HEK293T (cell line): ENCODE data around the gene HLCS.
A peak's percentile ranks its signal among the peaks of the same experiment; 100 is the strongest.

Experiments used
- CTCF ChIA-PET: fragments of 350-600 bp; formaldehyde crosslinking; extraction: SDS; loops from one replicate; lab custom pipeline; 2021; ENCODE audit warnings: antibody characterized with exemption, inconsistent platforms; lab: Yijun Ruan, JAX
- POLR2A ChIA-PET: fragments of 350-600 bp; formaldehyde crosslinking; extraction: SDS; loops from one replicate; lab custom pipeline; 2020; ENCODE audit warnings: antibody characterized with exemption, inconsistent platforms; lab: Yijun Ruan, JAX
- DNase-seq: peaks from one replicate; pipeline ENCODE4 v3.0.0; 2012; ENCODE audit warnings: mixed read lengths; ENCODE audit errors: extremely low spot score
- ARNT ChIP-seq: fragments of 450-650 bp; IDR thresholded peaks from 2 replicates; pipeline ENCODE4 v1.6.1; 2017; ENCODE audit warnings: mild to moderate bottlenecking
- BHLHE40 ChIP-seq: fragments of 450-650 bp; IDR thresholded peaks from 2 replicates; pipeline ENCODE4 v1.6.1; 2016; ENCODE audit warnings: mild to moderate bottlenecking, moderate library complexity, borderline replicate concordance
- CTBP1 ChIP-seq: fragments of 450-650 bp; IDR thresholded peaks from 2 replicates; pipeline ENCODE4 v1.6.1; 2016; ENCODE audit warnings: borderline replicate concordance
- ELF4 ChIP-seq: fragments of 450-650 bp; IDR thresholded peaks from 2 replicates; pipeline ENCODE4 v1.6.1; 2017; ENCODE audit warnings: antibody characterized with exemption
- FOXA1 ChIP-seq: fragments of 450-650 bp; IDR thresholded peaks from 2 replicates; pipeline ENCODE4 v1.6.1; 2016; ENCODE audit warnings: mild to moderate bottlenecking
- FOXK2 ChIP-seq: fragments of 450-650 bp; IDR thresholded peaks from 2 replicates; pipeline ENCODE4 v1.6.1; 2016; ENCODE audit warnings: mild to moderate bottlenecking
- FOXM1 ChIP-seq: fragments of 450-650 bp; IDR thresholded peaks from 2 replicates; pipeline ENCODE4 v1.6.1; 2017; ENCODE audit warnings: mild to moderate bottlenecking, borderline replicate concordance
- HDGF ChIP-seq: fragments of 450-650 bp; IDR thresholded peaks from 2 replicates; pipeline ENCODE4 v1.6.1; 2017; ENCODE audit warnings: antibody characterized with exemption, borderline replicate concordance
- L3MBTL2 ChIP-seq: fragments of 450-650 bp; conservative IDR thresholded peaks from 2 replicates; pipeline ENCODE4 v1.6.1; 2016; ENCODE audit warnings: mild to moderate bottlenecking
- LEF1 ChIP-seq: fragments of 450-650 bp; IDR thresholded peaks from 2 replicates; pipeline ENCODE4 v1.6.1; 2017; ENCODE audit warnings: mild to moderate bottlenecking, borderline replicate concordance
- NFRKB ChIP-seq: fragments of 450-650 bp; IDR thresholded peaks from 2 replicates; pipeline ENCODE4 v1.6.1; 2016; ENCODE audit warnings: mild to moderate bottlenecking, moderate library complexity
- PKNOX1 ChIP-seq: fragments of 450-650 bp; IDR thresholded peaks from 2 replicates; pipeline ENCODE4 v1.6.1; 2016
- SP1 ChIP-seq: fragments of 450-650 bp; IDR thresholded peaks from 2 replicates; pipeline ENCODE4 v1.6.1; 2017
- SUZ12 ChIP-seq: fragments of 450-650 bp; IDR thresholded peaks from 2 replicates; pipeline ENCODE4 v1.6.1; 2016; ENCODE audit warnings: mild to moderate bottlenecking
- TARDBP ChIP-seq: fragments of 450-650 bp; IDR thresholded peaks from 2 replicates; pipeline ENCODE4 v1.6.1; 2016
- ZNF384 ChIP-seq: fragments of 450-650 bp; IDR thresholded peaks from 2 replicates; pipeline ENCODE4 v1.6.1; 2016

HLCS gene

GRCh38 chr21:36860736-36861594, 105.5 kb downstream of the HLCS start:
- TF ChIP-seq L3MBTL2 (no peak), ZNF384 (no peak), NFRKB (no peak), TARDBP (no peak), PKNOX1 (no peak), FOXK2 (no peak), SUZ12 (no peak), HDGF (no peak), CTBP1 (no peak), ELF4 (no peak), BHLHE40 (no peak), LEF1 (no peak), ARNT (no peak), FOXA1 (no peak), SP1 (no peak), FOXM1 (no peak)
- no peak for DNase-seq
- POLR2A ChIA-PET: no interaction called here
- CTCF ChIA-PET: no interaction called here

GRCh38 chr21:36859744-36860501, 106.5 kb downstream of the HLCS start:
- CTCF ChIA-PET: interaction anchor here (0.7 kb wide), 1 partner anchor 68 kb away, joined by 3 read pairs; no protein-coding TSS in a partner anchor
- POLR2A ChIA-PET: no interaction called here
- DNase-seq: peak; percentile 86
- no peak for TF ChIP-seq ARNT
- TF ChIP-seq L3MBTL2: no peak
- no peak for TF ChIP-seq BHLHE40
- TF ChIP-seq LEF1: no peak
- TF ChIP-seq HDGF: no peak
- no peak for TF ChIP-seq SP1
- TF ChIP-seq TARDBP: no peak
- no peak for TF ChIP-seq CTBP1
- no peak for TF ChIP-seq FOXM1
- TF ChIP-seq SUZ12: no peak

GRCh38 chr21:36858320-36858957, 108.0 kb downstream of the HLCS start:
- DNase-seq: no peak
- no peak for TF ChIP-seq CTBP1
- TF ChIP-seq NFRKB: no peak
- no peak for TF ChIP-seq FOXM1
- no peak for TF ChIP-seq LEF1
- POLR2A ChIA-PET: no interaction called here
- CTCF ChIA-PET: no interaction called here

- TF ChIP-seq NFRKB (no peak), HDGF (no peak), BHLHE40 (no peak), PKNOX1 (no peak), TARDBP (no peak), ARNT (no peak), SP1 (no peak), FOXA1 (no peak), ZNF384 (no peak), ELF4 (no peak), L3MBTL2 (no peak), FOXK2 (no peak), SUZ12 (no peak), LEF1 (no peak), FOXM1 (no peak)
- POLR2A ChIA-PET: no interaction called here
- CTCF ChIA-PET: interaction anchor here (3.2 kb wide), 1 partner anchor 226 kb away, joined by 21 read pairs; no protein-coding TSS in a partner anchor
- DNase-seq: no peak
These were observed 109.8 kb downstream of the HLCS start for GRCh38 chr21:36856643-36857042.

GRCh38 chr21:36854391-36854790, 112.1 kb downstream of the HLCS start:
- peak; percentile 77 for DNase-seq
- ChIA-PET POLR2A (no interaction called here), CTCF (interaction anchor here (0.6 to 3.2 kb wide), 22 partner anchors 9 to 666 kb away, joined by 3 to 21 read pairs (median 4); no protein-coding TSS in a partner anchor)
- TF ChIP-seq SUZ12 (no peak), ELF4 (no peak), SP1 (no peak), TARDBP (no peak), FOXK2 (no peak), ARNT (no peak), L3MBTL2 (no peak), ZNF384 (no peak), FOXA1 (no peak), NFRKB (no peak)

GRCh38 chr21:36852864-36853263, 113.6 kb downstream of the HLCS start:
- ChIA-PET POLR2A (no interaction called here), CTCF (no interaction called here)

More at GRCh38 chr21:36852864-36853263, 113.6 kb downstream of the HLCS start:
- no peak for DNase-seq
- no peak for TF ChIP-seq PKNOX1
- TF ChIP-seq TARDBP: no peak
- no peak for TF ChIP-seq HDGF
- no peak for TF ChIP-seq SP1
- no peak for TF ChIP-seq ARNT
- TF ChIP-seq LEF1: no peak
- no peak for TF ChIP-seq CTBP1
- no peak for TF ChIP-seq BHLHE40
- TF ChIP-seq L3MBTL2: no peak
- no peak for TF ChIP-seq SUZ12
- no peak for TF ChIP-seq ZNF384
- no peak for TF ChIP-seq FOXM1
- no peak for TF ChIP-seq FOXK2
- TF ChIP-seq FOXA1: no peak
